ENCODE measurements around the gene SIGLEC15.

GRCh38 chr18:45777393-45777792 lies 48.1 kb upstream of the SIGLEC15 start:
- no peak for TF ChIP-seq POLR2AphosphoS5 (IDR thresholded peaks at IDR 0.05; ENCODE audit: low read depth, low read length)
- no peak for TF ChIP-seq POLR2A (IDR thresholded peaks at IDR 0.05; ENCODE audit: low read depth, low read length)
